ENCODE data around the gene CMBL. TPM values are rescaled to one million over a fixed set of nuclear protein-coding genes. Genes with fewer than 3 reads are reported as not detected.

CMBL gene
- total and polyA plus RNA-seq, 5 donors from 2014 or later: 0.13 to 0.59 (median 0.33) TPM; not detected in 2

DNA sequence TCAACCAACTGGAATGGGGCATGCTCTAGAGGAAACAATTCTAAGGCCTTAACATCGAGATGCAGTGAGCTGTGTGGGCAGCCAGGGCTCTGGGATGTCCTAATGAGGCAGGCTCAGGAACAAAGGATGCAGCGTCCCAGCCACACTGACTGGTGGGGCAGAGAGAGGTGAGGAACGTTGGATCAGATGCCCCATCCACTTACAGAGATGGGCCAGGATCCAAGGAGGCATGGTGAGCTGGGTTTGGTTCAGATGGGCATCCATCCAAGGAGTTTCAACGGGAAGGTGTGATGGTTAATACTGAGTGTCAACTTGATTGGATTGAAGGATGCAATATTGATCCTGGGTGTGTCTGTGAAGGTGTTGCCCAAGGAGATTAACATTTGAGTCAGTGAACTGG lies 30.3 kb upstream of the CMBL start:
- H3K36me3 ChIP-seq (ENCODE audit: control insufficient read depth, insufficient read depth, low read length): no peaks in the 10 kb centered on the region
- H3K4me3 ChIP-seq (ENCODE audit: low read depth, low read length): no peak overlapping the region
- Mint-ChIP-seq H3K36me3 (no peaks in the 10 kb centered on the region), H3K4me1 (peaks cover 0 to 5% (median 0%) of the 10 kb centered on the region in 4 donors), H3K27ac (peak overlapping the region in 1 of 3 donors; percentile 48), H3K9me3 (peaks cover 0 to 1% (median 0%) of the 10 kb centered on the region in 7 donors), H3K4me3 (no peak overlapping the region), H3K27me3 (peaks cover 33% of the 10 kb centered on the region)
- peaks cover 10% of the 10 kb centered on the region for H3K4me1 ChIP-seq (ENCODE audit: control insufficient read depth, insufficient read depth, low read length, poor library complexity, severe bottlenecking)
- H3K27ac ChIP-seq (ENCODE audit: insufficient read depth, low read length, poor library complexity, severe bottlenecking): no peak overlapping the region
- H3K27me3 ChIP-seq (ENCODE audit: control insufficient read depth, insufficient read depth, low read length): peaks cover 11% of the 10 kb centered on the region
- ATAC-seq (ENCODE audit: low read depth in 2 of 2) (no peak), DNase-seq (no peak)
- H3K9me3 ChIP-seq (ENCODE audit: control insufficient read depth in 2 of 2, low read length in 2 of 2): no peaks in the 10 kb centered on the region

DNA sequence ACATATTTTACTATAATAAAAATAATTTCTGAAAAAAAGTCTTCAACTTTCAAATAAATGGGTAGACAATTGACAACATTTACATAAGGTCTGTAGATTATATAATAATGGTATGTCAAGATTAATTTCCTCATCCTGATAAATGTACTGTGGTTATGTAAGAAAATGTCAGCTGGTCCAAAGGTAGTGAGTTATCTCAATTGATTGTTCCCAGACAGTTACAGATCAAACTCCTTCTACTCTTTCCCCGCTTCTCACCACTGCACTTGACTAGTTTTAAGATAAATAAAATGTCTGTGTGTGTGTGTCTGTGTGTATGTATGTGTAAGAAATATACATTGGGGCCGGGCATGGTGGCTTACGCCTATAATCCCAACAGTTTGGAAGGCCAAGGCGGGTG lies 29.4 kb upstream of the CMBL start:
- Mint-ChIP-seq H3K27ac (no peak overlapping the region), H3K9me3 (peaks cover 0 to 1% (median 0%) of the 10 kb centered on the region in 7 donors), H3K27me3 (peaks cover 40% of the 10 kb centered on the region), H3K4me3 (no peak overlapping the region), H3K4me1 (peaks cover 0 to 5% (median 2%) of the 10 kb centered on the region in 4 donors), H3K36me3 (no peaks in the 10 kb centered on the region)
- Histone ChIP-seq H3K36me3 (ENCODE audit: control insufficient read depth, insufficient read depth, low read length) (no peaks in the 10 kb centered on the region), H3K4me1 (ENCODE audit: control insufficient read depth, insufficient read depth, low read length, poor library complexity, severe bottlenecking) (peaks cover 11% of the 10 kb centered on the region), H3K9me3 (ENCODE audit: control insufficient read depth in 2 of 2, low read length in 2 of 2) (no peaks in the 10 kb centered on the region), H3K27ac (ENCODE audit: insufficient read depth, low read length, poor library complexity, severe bottlenecking) (no peak overlapping the region), H3K4me3 (ENCODE audit: low read depth, low read length) (no peak overlapping the region), H3K27me3 (ENCODE audit: control insufficient read depth, insufficient read depth, low read length) (peaks cover 15% of the 10 kb centered on the region)
- DNase-seq (no peak), ATAC-seq (ENCODE audit: low read depth in 2 of 2) (no peak)

DNA sequence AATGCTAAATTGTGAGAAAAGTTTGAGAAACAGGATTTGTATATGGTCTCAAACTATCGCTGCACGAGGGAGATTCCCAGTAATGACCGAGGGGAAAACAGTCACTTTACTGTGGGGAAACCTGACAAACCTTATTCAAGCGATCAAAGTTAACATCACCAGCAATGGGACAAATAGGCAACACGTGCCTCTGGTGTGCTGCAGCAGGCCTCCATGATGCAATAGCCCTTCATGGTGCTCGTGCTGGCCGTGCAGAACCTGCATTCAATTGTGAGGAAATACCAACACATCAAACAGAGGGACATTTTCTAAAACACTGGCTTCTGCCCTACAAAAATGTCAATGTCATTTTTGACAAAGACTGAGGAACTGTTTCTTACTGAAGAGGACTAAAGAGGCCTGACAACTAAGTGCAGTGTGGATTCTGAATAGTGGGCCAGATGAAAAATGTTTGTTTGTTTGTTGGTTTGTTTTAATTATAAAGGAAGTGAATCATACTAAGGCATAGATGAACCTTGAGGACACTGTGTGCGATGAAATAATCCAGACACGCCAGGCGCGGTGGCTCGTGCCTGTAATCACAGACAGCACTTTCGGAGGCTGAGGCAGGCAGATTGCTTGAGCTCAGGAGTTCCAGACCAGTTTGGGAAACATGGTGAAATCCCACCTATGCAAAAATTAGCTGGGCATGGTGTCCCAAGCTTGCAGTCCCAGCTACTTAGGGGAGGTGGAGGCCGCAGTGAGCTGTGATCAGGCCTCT lies 28.2 kb upstream of the CMBL start:
- no peak for DNase-seq
- H3K4me1 ChIP-seq (ENCODE audit: control insufficient read depth, insufficient read depth, low read length, poor library complexity, severe bottlenecking): peaks cover 11% of the 10 kb centered on the region
- ATAC-seq (ENCODE audit: low read depth in 2 of 2): no peak
- Mint-ChIP-seq H3K4me1 (peaks cover 0 to 5% (median 3%) of the 10 kb centered on the region in 4 donors), H3K9me3 (peaks cover 0 to 2% (median 0%) of the 10 kb centered on the region in 7 donors), H3K27me3 (peaks cover 48% of the 10 kb centered on the region), H3K36me3 (no peaks in the 10 kb centered on the region), H3K27ac (no peak overlapping the region), H3K4me3 (no peak overlapping the region)
- no peak overlapping the region for H3K27ac ChIP-seq (ENCODE audit: insufficient read depth, low read length, poor library complexity, severe bottlenecking)
- peaks cover 18% of the 10 kb centered on the region for H3K27me3 ChIP-seq (ENCODE audit: control insufficient read depth, insufficient read depth, low read length)
- H3K4me3 ChIP-seq (ENCODE audit: low read depth, low read length): no peak overlapping the region
- no peaks in the 10 kb centered on the region for H3K36me3 ChIP-seq (ENCODE audit: control insufficient read depth, insufficient read depth, low read length)
- H3K9me3 ChIP-seq (ENCODE audit: control insufficient read depth in 2 of 2, low read length in 2 of 2): no peaks in the 10 kb centered on the region

- Histone ChIP-seq H3K36me3 (ENCODE audit: control insufficient read depth, insufficient read depth, low read length) (no peaks in the 10 kb centered on the region), H3K27ac (ENCODE audit: insufficient read depth, low read length, poor library complexity, severe bottlenecking) (no peak overlapping the region), H3K4me3 (ENCODE audit: low read depth, low read length) (no peak overlapping the region), H3K27me3 (ENCODE audit: control insufficient read depth, insufficient read depth, low read length) (peaks cover 24% of the 10 kb centered on the region), H3K9me3 (ENCODE audit: control insufficient read depth in 2 of 2, low read length in 2 of 2) (no peaks in the 10 kb centered on the region), H3K4me1 (ENCODE audit: control insufficient read depth, insufficient read depth, low read length, poor library complexity, severe bottlenecking) (peaks cover 11% of the 10 kb centered on the region)
- H3K4me1 Mint-ChIP-seq: peaks cover 0 to 5% (median 3%) of the 10 kb centered on the region in 4 donors
- peak overlapping the region in 1 of 4 donors; percentile 25 for H3K4me3 Mint-ChIP-seq
- DNase-seq: no peak
- no peaks in the 10 kb centered on the region for H3K36me3 Mint-ChIP-seq
- H3K27ac Mint-ChIP-seq: no peak overlapping the region
- peaks cover 0 to 2% (median 0%) of the 10 kb centered on the region in 7 donors for H3K9me3 Mint-ChIP-seq
- no peak for ATAC-seq (ENCODE audit: low read depth in 2 of 2)
- H3K27me3 Mint-ChIP-seq: peaks cover 59% of the 10 kb centered on the region
These were observed 27.1 kb upstream of the CMBL start for GRCh38 chr5:10334831-10335230.

DNA sequence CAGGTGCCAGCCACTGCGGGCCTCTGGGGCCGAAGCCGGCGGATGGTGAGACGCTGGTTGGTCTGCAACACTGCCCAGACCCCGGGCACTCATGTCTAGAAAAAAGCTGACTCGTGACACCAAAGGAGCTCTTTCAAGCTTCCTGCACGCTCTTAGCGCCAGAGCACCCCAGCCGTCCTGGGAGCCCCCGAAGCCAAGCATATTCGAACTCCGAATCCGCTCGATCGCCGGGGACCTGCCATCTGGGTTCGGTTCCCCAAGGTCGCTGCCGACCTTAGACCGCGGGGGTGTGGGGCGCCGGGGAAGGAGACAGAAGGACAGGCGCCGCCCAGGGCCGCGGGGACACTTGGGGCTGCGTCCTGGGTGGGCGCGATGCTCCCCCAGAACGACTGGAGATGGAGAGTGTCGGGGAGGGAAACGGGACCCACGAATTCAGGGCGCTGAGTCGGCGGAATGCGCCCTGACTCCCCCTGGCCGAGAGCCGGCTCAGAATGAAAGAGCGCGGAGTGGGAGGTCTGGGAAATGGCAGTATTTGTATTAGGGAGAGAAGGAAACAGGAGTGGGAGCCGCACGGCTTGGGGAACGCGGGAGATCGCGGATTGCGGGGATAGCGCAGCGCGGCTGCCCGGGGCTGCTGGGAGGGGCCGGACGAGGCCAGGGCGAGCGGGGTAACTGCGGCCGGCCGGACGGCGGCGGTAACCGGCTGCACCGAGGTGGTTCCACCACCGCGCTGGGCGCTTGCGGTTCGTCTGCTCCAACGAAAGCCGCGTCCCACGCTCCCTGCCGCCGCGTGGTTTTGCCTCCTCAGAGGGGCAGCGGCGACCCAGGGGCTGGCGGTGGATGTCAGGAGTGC lies 25.7 kb upstream of the CMBL start:
- H3K9me3 Mint-ChIP-seq: peaks cover 0 to 2% (median 0%) of the 10 kb centered on the region in 7 donors
- Histone ChIP-seq H3K4me1 (ENCODE audit: control insufficient read depth, insufficient read depth, low read length, poor library complexity, severe bottlenecking) (peaks cover 11% of the 10 kb centered on the region), H3K36me3 (ENCODE audit: control insufficient read depth, insufficient read depth, low read length) (no peaks in the 10 kb centered on the region), H3K4me3 (ENCODE audit: low read depth, low read length) (no peak overlapping the region), H3K9me3 (ENCODE audit: control insufficient read depth in 2 of 2, low read length in 2 of 2) (no peaks in the 10 kb centered on the region), H3K27me3 (ENCODE audit: control insufficient read depth, insufficient read depth, low read length) (peaks cover 24% of the 10 kb centered on the region), H3K27ac (ENCODE audit: insufficient read depth, low read length, poor library complexity, severe bottlenecking) (no peak overlapping the region)
- peaks cover 69% of the 10 kb centered on the region for H3K27me3 Mint-ChIP-seq
- DNase-seq (no peak), ATAC-seq (ENCODE audit: low read depth in 2 of 2) (peak; percentile 22 to 37)
- H3K4me3 Mint-ChIP-seq: peak overlapping the region in 3 of 4 donors; percentile 78 to 90 (median 90)
- peak overlapping the region in 1 of 3 donors; percentile 34 for H3K27ac Mint-ChIP-seq
- peaks cover 0 to 5% (median 3%) of the 10 kb centered on the region in 4 donors for H3K4me1 Mint-ChIP-seq
- no peaks in the 10 kb centered on the region for H3K36me3 Mint-ChIP-seq

DNA sequence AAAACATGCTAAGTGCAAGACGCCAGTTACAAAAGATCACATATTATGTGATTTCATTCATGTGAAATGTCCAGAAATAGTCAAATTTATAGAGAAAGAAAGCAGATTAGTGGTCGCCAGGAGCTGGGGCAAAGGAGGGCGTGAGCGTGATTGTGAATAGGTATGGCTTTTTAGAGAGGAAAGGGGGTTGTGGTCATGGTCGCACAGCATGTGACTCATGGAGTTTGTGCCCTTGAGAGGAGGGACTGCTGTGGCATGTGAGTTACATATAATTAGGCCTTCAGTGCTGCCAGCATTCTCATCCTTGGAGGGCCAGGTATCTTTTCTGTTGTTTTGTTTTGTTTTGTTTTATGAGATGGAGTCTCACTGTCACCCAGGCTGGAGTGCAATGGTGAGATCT lies 24.6 kb upstream of the CMBL start:
- DNase-seq: no peak
- Histone ChIP-seq H3K27ac (ENCODE audit: insufficient read depth, low read length, poor library complexity, severe bottlenecking) (no peak overlapping the region), H3K9me3 (ENCODE audit: control insufficient read depth in 2 of 2, low read length in 2 of 2) (no peaks in the 10 kb centered on the region), H3K4me3 (ENCODE audit: low read depth, low read length) (no peak overlapping the region), H3K4me1 (ENCODE audit: control insufficient read depth, insufficient read depth, low read length, poor library complexity, severe bottlenecking) (peaks cover 11% of the 10 kb centered on the region), H3K27me3 (ENCODE audit: control insufficient read depth, insufficient read depth, low read length) (peaks cover 24% of the 10 kb centered on the region), H3K36me3 (ENCODE audit: control insufficient read depth, insufficient read depth, low read length) (no peaks in the 10 kb centered on the region)
- Mint-ChIP-seq H3K27ac (no peak overlapping the region), H3K9me3 (peaks cover 0 to 2% (median 0%) of the 10 kb centered on the region in 7 donors), H3K36me3 (no peaks in the 10 kb centered on the region), H3K4me3 (peak overlapping the region; percentile 3 to 48 (median 28)), H3K27me3 (peaks cover 72% of the 10 kb centered on the region), H3K4me1 (peaks cover 0 to 5% (median 3%) of the 10 kb centered on the region in 4 donors)
- no peak for ATAC-seq (ENCODE audit: low read depth in 2 of 2)

GRCh38 chr5:10331341-10331796 lies 23.7 kb upstream of the CMBL start:
- H3K4me3 Mint-ChIP-seq: no peak overlapping the region
- ATAC-seq (ENCODE audit: low read depth in 2 of 2): no peak
- Histone ChIP-seq H3K36me3 (ENCODE audit: control insufficient read depth, insufficient read depth, low read length) (no peaks in the 10 kb centered on the region), H3K4me3 (ENCODE audit: low read depth, low read length) (no peak overlapping the region), H3K9me3 (ENCODE audit: control insufficient read depth in 2 of 2, low read length in 2 of 2) (no peaks in the 10 kb centered on the region), H3K27ac (ENCODE audit: insufficient read depth, low read length, poor library complexity, severe bottlenecking) (no peak overlapping the region), H3K27me3 (ENCODE audit: control insufficient read depth, insufficient read depth, low read length) (peaks cover 24% of the 10 kb centered on the region), H3K4me1 (ENCODE audit: control insufficient read depth, insufficient read depth, low read length, poor library complexity, severe bottlenecking) (peaks cover 11% of the 10 kb centered on the region)
- no peak for DNase-seq
- peaks cover 0 to 2% (median 0%) of the 10 kb centered on the region in 7 donors for H3K9me3 Mint-ChIP-seq
- peaks cover 0 to 5% (median 3%) of the 10 kb centered on the region in 4 donors for H3K4me1 Mint-ChIP-seq
- no peaks in the 10 kb centered on the region for H3K36me3 Mint-ChIP-seq
- H3K27me3 Mint-ChIP-seq: peaks cover 72% of the 10 kb centered on the region
- H3K27ac Mint-ChIP-seq: no peak overlapping the region

All from CD4-positive, CD25-positive, alpha-beta regulatory T cell (primary cell).